ENCODE results near the gene LPP.

DNA sequence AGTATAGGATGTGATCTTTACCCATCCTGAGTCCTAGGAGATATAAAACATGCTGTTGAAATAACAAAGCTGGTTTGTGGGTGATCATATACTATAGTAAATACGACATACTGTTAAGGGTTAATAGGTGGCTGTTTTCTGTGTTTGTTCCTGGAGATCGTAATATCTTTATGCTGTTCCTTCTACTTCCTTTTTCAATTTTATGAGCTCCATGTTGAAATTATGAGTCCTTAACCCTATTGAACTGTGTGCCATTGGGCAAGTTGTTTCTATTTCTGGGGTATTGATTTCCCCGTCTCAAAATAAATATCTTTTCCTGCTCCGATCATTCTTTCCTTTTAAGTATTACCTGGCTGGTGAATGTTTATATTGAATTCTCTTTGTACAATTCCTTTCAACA is 115.1 kb downstream of the LPP start:
- TF ChIP-seq FOXK2 (IDR thresholded peaks at IDR 0.05) (no peak), FOXA1 (IDR thresholded peaks at IDR 0.05) (no peak), BHLHE40 (IDR thresholded peaks at IDR 0.05; ENCODE audit: borderline replicate concordance) (no peak), TARDBP (IDR thresholded peaks at IDR 0.05) (no peak), SUZ12 (IDR thresholded peaks at IDR 0.05) (no peak), HDGF (IDR thresholded peaks at IDR 0.05; ENCODE audit: borderline replicate concordance) (no peak), NFRKB (IDR thresholded peaks at IDR 0.05) (no peak), CTBP1 (IDR thresholded peaks at IDR 0.05; ENCODE audit: borderline replicate concordance) (no peak), PKNOX1 (IDR thresholded peaks at IDR 0.05) (no peak)
